Sigmoid colon (tissue), 7 donors: ENCODE results near the gene TDG. TPM values are rescaled to one million over a fixed set of nuclear protein-coding genes. Genes with fewer than 3 reads are reported as not detected.

ENCODE experiments used
- DNase-seq: peaks from one replicate; pipeline ENCODE4 v3.0.0-alpha.2; 2019
- H3K27ac ChIP-seq, 4 donors: fragments of 200-600 bp; sonication (generic); one replicate each; pipeline ENCODE4 v1.5.1; 2016 to 2019; ENCODE audit warnings: mild to moderate bottlenecking in 1 of 4
- H3K27me3 ChIP-seq, 3 donors: fragments of 200-600 bp; sonication (generic); one replicate each; pipeline ENCODE4 v1.5.1; 2019; ENCODE audit warnings: mild to moderate bottlenecking in 1 of 3
- H3K36me3 ChIP-seq, 4 donors: fragments of 200-600 bp; sonication (generic); one replicate each; pipeline ENCODE4 v1.5.1; 2016 to 2019
- H3K4me1 ChIP-seq, 4 donors: fragments of 200-600 bp; sonication (generic); one replicate each; pipeline ENCODE4 v1.5.1; 2017 to 2019
- H3K4me3 ChIP-seq, 4 donors: fragments of 200-600 bp; sonication (generic); one replicate each; pipeline ENCODE4 v1.5.1; 2017 to 2019; ENCODE audit warnings: mild to moderate bottlenecking in 2 of 4, moderate library complexity in 1 of 4
- H3K9me3 ChIP-seq, 4 donors: fragments of 200-600 bp in 3 of 4; sonication (generic) in 3 of 4; one replicate each; pipeline versions ENCODE4 v1.5.1 to v1.6.1; 2013 to 2019
- EP300 ChIP-seq, 4 donors: sonication (generic); formaldehyde crosslinking; IDR thresholded peaks; one replicate each; pipeline ENCODE4 v1.6.1; 2017; ENCODE audit warnings: antibody characterized with exemption in 4 of 4
- POLR2A ChIP-seq, 2 donors: fragments of 450-650 bp; IDR thresholded peaks; one replicate each; pipeline ENCODE4 v1.6.1; 2016; ENCODE audit warnings: antibody characterized with exemption in 2 of 2, mild to moderate bottlenecking in 2 of 2, moderate library complexity in 2 of 2
- POLR2AphosphoS5 ChIP-seq, 4 donors: sonication (generic); formaldehyde crosslinking; IDR thresholded peaks; one replicate each; pipeline ENCODE4 v1.6.1; 2017; ENCODE audit warnings: antibody characterized with exemption in 4 of 4
- WGBS, 2 donors: extraction: QIAGEN DNeasy Blood & Tissue Kit; methylation state at CpG; one replicate each; pipeline ENCODE4 v1.1.7; 2013; 5-methylcytosine and 5-hydroxymethylcytosine counted together
- intact Hi-C: fragments of 100-400 bp; cut with DNase I; formaldehyde crosslinking; loops from one replicate; pipeline ENCODE4 v1.15.1; 2023
- polyA plus RNA-seq, 3 donors: library from polyadenylated mRNA; stranded (reverse); fragments of 200-250 nt; gene quantifications; one replicate each; pipeline ENCODE4 v1.2.3, GENCODE V29; 2013
- total RNA-seq, 4 donors: library from RNA; depleted of rRNA; stranded (reverse); fragments of >200 nt; gene quantifications; one replicate each; pipeline ENCODE4 v1.1.0, GENCODE V29; 2016
- TF ChIP-seq, protein P1 (sequence below), 4 experiments: fragments of 450-650 bp in 3 of 4; fragments of 200-600 bp in 1 of 4; IDR thresholded peaks; one replicate each; pipeline ENCODE4 v1.5.1; 2016 to 2019; ENCODE audit warnings: antibody characterized with exemption in 4 of 4, mild to moderate bottlenecking in 3 of 4, moderate library complexity in 2 of 4
- donor health status: healthy with polysubstance abuse.
- donor health status: Bipolar disorder and iron deficiency.
- donor health status: healthy.

TDG gene
- total and polyA plus RNA-seq, 7 donors: 12.0 to 24.1 (median 18.0) TPM

DNA sequence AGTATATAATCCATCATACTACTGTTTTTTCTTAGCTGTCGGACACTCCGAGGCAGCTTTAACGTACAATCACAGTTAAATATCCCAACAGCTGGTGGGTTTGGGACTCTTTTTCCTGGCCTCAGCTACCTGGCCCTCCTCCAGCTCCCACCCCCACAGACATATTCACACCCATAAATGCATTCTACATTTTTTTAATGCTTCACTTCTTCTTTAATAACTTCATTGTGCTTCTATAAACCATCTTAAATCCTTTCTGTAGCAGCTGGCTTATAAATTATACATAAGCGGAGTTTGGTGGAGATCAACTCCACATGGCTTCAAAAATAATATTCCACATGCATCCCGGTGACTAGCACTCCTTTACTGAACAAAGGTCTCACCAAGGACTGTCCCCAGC lies 33.3 kb downstream of the TDG start:
- Histone ChIP-seq H3K27me3 (no peaks in the 10 kb centered on the region), H3K4me1 (peaks cover 0 to 7% (median 0%) of the 10 kb centered on the region in 4 donors), H3K27ac (no peak overlapping the region), H3K4me3 (no peak overlapping the region), H3K9me3 (no peaks in the 10 kb centered on the region), H3K36me3 (no peaks in the 10 kb centered on the region)
- no peak for DNase-seq
- intact Hi-C loops: no loop called here
- 85 to 87% methylated on average over 5 of the region's 5 CpGs for WGBS, 2 donors
- no peak for TF ChIP-seq POLR2A (IDR thresholded peaks at IDR 0.05)
- TF ChIP-seq, protein P1, sequence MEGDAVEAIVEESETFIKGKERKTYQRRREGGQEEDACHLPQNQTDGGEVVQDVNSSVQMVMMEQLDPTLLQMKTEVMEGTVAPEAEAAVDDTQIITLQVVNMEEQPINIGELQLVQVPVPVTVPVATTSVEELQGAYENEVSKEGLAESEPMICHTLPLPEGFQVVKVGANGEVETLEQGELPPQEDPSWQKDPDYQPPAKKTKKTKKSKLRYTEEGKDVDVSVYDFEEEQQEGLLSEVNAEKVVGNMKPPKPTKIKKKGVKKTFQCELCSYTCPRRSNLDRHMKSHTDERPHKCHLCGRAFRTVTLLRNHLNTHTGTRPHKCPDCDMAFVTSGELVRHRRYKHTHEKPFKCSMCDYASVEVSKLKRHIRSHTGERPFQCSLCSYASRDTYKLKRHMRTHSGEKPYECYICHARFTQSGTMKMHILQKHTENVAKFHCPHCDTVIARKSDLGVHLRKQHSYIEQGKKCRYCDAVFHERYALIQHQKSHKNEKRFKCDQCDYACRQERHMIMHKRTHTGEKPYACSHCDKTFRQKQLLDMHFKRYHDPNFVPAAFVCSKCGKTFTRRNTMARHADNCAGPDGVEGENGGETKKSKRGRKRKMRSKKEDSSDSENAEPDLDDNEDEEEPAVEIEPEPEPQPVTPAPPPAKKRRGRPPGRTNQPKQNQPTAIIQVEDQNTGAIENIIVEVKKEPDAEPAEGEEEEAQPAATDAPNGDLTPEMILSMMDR (IDR thresholded peaks at IDR 0.05): no peak
- no peak for TF ChIP-seq POLR2AphosphoS5 (IDR thresholded peaks at IDR 0.05)

DNA sequence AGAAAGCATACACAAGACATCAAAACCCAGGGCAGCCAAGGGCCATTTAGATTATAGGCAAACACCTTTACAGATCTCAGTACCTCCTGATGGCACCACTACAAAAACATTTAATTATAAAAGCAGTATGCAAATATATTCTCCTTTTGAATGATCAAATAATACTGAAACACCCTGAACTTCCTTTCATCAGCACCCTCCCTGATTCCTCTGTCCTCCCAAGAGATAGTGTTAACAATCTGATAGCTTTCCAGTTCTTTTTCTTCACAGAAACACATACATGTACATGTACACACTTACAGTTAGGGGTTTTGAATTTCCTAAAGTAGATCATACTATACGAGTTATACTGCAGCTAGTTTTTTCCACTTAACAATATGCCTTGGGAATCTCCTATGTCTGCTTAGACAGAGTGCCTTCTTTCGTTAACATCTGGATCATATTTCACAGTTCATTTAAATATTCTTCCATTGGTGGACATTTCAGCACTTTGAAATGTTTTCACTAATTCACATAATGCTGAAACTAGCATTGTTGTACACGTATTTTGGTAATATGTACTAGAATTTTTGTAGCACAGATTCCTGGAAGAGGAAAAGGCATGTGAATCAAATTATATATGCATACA lies 35.2 kb downstream of the TDG start:
- 60 to 71% methylated on average over 3 of the region's 3 CpGs for WGBS, 2 donors
- H3K4me3 ChIP-seq: no peak overlapping the region
- H3K36me3 ChIP-seq: no peaks in the 10 kb centered on the region
- intact Hi-C loops: no loop called here
- DNase-seq: no peak
- H3K9me3 ChIP-seq: no peaks in the 10 kb centered on the region
- H3K27me3 ChIP-seq: no peaks in the 10 kb centered on the region
- TF ChIP-seq, protein P1 (IDR thresholded peaks at IDR 0.05): no peak
- no peak for TF ChIP-seq POLR2A (IDR thresholded peaks at IDR 0.05)
- no peak for TF ChIP-seq EP300 (IDR thresholded peaks at IDR 0.05)
- no peak for TF ChIP-seq POLR2AphosphoS5 (IDR thresholded peaks at IDR 0.05)
- no peak overlapping the region for H3K27ac ChIP-seq
- H3K4me1 ChIP-seq: peaks cover 0 to 7% (median 0%) of the 10 kb centered on the region in 4 donors

DNA sequence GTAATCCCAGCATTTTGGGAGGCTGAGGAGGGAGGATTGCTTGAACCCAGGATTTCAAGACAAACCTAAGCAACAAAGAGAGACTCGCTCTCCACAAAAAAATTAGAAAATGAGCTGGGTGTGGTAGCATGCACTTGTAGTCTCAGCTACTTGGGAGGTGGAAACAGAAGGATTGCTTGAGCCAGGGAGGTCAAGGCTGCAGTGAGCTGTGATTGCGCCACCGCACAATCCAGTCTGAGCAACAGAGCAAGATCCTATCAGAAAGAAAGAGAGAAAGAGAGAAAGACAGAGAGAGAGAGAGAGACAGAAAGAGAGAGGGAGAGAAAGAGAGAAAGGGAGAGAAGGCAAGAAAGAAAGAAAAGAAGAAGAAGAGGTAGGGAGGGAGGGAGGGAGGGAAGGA lies 37.0 kb downstream of the TDG start:
- no peak overlapping the region for H3K4me3 ChIP-seq
- H3K9me3 ChIP-seq: no peaks in the 10 kb centered on the region
- no peak for DNase-seq
- H3K27ac ChIP-seq: no peak overlapping the region
- no peaks in the 10 kb centered on the region for H3K27me3 ChIP-seq
- TF ChIP-seq EP300 (IDR thresholded peaks at IDR 0.05) (no peak), POLR2A (IDR thresholded peaks at IDR 0.05) (no peak), POLR2AphosphoS5 (IDR thresholded peaks at IDR 0.05) (no peak)
- TF ChIP-seq, protein P1 (IDR thresholded peaks at IDR 0.05): no peak
- H3K36me3 ChIP-seq: no peaks in the 10 kb centered on the region
- intact Hi-C loops: no loop called here
- WGBS, 2 donors: 94 to 96% methylated on average over 3 of the region's 3 CpGs
- H3K4me1 ChIP-seq: peaks cover 0 to 11% (median 5%) of the 10 kb centered on the region in 4 donors

DNA sequence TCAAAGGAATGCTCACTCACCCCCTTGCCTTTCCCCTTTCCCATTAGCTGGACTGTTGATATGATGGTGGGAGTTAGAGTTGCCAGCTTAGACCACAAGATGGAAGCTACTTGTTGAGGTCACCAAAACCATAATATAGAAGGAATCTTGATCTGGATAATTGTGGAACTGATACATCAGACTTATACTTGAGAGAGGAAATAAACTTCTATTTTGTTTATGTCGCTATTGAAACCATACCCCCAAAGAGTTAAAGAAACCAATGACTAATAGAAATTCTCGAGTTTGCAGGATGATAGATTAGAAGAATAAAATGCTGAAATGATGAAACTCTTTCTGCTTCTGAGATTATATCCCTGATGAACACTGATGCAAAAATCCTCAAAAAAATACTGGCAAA lies 37.9 kb downstream of the TDG start:
- Histone ChIP-seq H3K4me3 (no peak overlapping the region), H3K27ac (no peak overlapping the region), H3K9me3 (no peaks in the 10 kb centered on the region), H3K36me3 (no peaks in the 10 kb centered on the region), H3K4me1 (peaks cover 0 to 11% (median 5%) of the 10 kb centered on the region in 4 donors), H3K27me3 (no peaks in the 10 kb centered on the region)
- WGBS, 2 donors: 62 to 79% methylated on average over 2 of the region's 2 CpGs
- TF ChIP-seq EP300 (IDR thresholded peaks at IDR 0.05): no peak
- TF ChIP-seq, protein P1 (IDR thresholded peaks at IDR 0.05): no peak
- TF ChIP-seq POLR2A (IDR thresholded peaks at IDR 0.05): no peak
- no peak for TF ChIP-seq POLR2AphosphoS5 (IDR thresholded peaks at IDR 0.05)
- intact Hi-C loops: no loop called here
- DNase-seq: no peak

DNA sequence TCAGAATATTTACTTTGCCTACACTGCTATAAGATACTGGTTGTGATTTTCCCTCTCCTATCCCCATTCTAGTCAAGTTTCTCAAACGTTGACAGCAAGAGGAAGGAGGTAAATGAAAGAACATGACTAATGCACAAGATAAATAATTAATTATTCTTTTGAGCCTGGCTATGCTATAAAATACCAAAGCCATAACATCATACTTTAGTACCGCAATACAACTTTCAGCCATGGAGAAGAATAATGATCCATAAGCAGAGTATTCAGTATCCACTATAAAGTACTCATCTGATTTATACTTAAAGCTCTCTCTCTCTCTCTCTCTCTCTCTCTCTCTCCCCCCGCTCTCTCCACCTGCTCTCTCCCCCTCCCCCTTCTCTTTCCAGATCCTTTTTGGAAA lies 41.3 kb downstream of the TDG start:
- Histone ChIP-seq H3K36me3 (no peaks in the 10 kb centered on the region), H3K27me3 (no peaks in the 10 kb centered on the region), H3K4me1 (peaks cover 0 to 11% (median 5%) of the 10 kb centered on the region in 4 donors), H3K27ac (no peak overlapping the region), H3K9me3 (no peaks in the 10 kb centered on the region), H3K4me3 (no peak overlapping the region)
- DNase-seq: no peak
- WGBS, 2 donors: 50 to 63% methylated on average over 3 of the region's 3 CpGs
- TF ChIP-seq, protein P1 (IDR thresholded peaks at IDR 0.05): no peak
- TF ChIP-seq EP300 (IDR thresholded peaks at IDR 0.05) (no peak), POLR2AphosphoS5 (IDR thresholded peaks at IDR 0.05) (no peak), POLR2A (IDR thresholded peaks at IDR 0.05) (no peak)
- intact Hi-C loops: no loop called here
